Measurements from ENCODE around the gene KLHL18.

DNA sequence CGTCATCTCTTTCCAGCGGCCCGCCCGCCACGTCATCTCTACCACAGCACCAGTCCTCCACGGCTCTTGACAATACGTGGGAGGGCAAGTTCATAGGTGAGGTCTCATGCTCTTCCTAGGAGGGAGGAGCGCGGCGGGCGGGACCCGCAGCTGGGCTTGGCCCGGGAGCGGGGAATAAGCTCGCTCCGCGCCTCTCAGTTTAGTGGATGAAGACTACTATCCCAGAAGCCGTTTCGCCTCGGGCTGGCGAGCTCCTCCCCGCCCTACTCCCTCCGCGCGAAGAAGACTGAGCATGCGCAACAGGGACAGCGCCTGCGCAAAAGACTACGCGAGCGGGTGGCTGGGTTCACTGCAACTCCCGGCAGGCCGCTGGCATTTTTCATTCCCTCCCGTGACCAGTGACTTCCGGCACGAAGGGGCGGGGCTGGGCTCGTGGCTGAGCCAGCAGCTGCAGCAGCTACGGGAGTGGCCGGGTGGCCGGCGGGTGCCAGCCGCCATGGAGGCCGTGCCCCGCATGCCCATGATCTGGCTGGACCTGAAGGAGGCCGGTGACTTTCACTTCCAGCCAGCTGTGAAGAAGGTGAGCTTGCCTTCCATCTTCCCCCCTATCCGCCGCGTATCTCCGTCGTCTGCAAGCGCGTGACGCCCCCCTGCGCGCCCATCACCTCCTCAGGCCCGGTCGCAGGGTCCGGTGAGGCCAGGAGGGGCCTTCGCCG, 98.0 kb downstream of the KLHL18 start, which contains the start of gene PTPN23:
- peak; percentile 83 for TF ChIP-seq POLR2AphosphoS5 (IDR thresholded peaks at IDR 0.05; ENCODE audit: borderline replicate concordance, low read depth, low read length)
- no peak for TF ChIP-seq EZH2 (IDR thresholded peaks at IDR 0.05)
- TF ChIP-seq FOXP2 (optimal IDR thresholded peaks at IDR 0.05; ENCODE audit: control extremely low read depth, extremely low read length, insufficient read depth), result no peak
